Measurements from ENCODE around the gene KLK3. TPM values are rescaled to one million over a fixed set of nuclear protein-coding genes. Genes with fewer than 3 reads are reported as not detected.

KLK3 gene
- total and polyA plus RNA-seq, 2 of the 13 experiments (the other 11 are each of a cell fraction or from before 2014, with no cell fraction given), result not detected

DNA sequence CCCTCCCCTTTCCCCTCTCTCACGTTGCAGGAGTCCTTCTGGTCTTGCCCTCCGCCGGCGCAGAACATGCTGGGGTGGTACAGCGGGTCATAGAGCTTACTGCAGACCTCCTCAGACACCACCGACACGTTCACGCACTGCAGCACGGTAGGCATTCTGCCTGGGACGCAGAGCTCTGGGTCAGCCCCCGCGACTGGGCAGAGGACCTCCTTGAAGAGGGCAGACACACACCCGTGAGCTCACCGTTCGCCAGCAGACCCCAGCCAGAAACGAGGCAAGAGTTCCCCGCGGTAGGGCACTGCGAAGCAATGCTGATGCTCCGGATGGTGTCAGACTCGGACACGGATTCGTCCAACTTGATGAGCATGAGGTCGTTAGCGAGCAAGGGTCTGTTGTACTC is 53.6 kb downstream of the KLK3 start:
- Histone ChIP-seq H3K79me2 (ENCODE audit: insufficient read depth, low read length) (no peaks in the 10 kb centered on the region), H3K4me2 (ENCODE audit: low read depth, low read length) (no peak overlapping the region), H3K27me3 (ENCODE audit: control insufficient read depth in 1 of 2, insufficient read depth in 2 of 2, low read length in 2 of 2) (peaks cover 3 to 35% of the 10 kb centered on the region in 2 experiments), H3K9me3 (ENCODE audit: low read length) (no peaks in the 10 kb centered on the region), H4K20me1 (ENCODE audit: insufficient read depth, low read length) (no peaks in the 10 kb centered on the region), H3K4me1 (ENCODE audit: insufficient read depth, low read length) (no peaks in the 10 kb centered on the region), H2AFZ (ENCODE audit: low read length) (no peak overlapping the region), H3K36me3 (replicated peaks in 1 of 2; ENCODE audit: control insufficient read depth in 1 of 2, insufficient read depth in 2 of 2, low read length in 2 of 2) (no peaks in the 10 kb centered on the region), H3K9ac (ENCODE audit: insufficient read depth, low read depth, low read length) (no peak overlapping the region), H3K4me3 (replicated peaks in 1 of 3; ENCODE audit: insufficient read depth in 1 of 3, low read depth in 2 of 3, low read length in 3 of 3) (no peak overlapping the region), H3K27ac (ENCODE audit: extremely low read length, insufficient read depth, low read length) (no peak overlapping the region)
- TF ChIP-seq SRF (IDR thresholded peaks at IDR 0.05; ENCODE audit: low read depth, low read length) (no peak), ZNF891 (CRISPR knock-in tag; IDR thresholded peaks at IDR 0.05) (no peak)
- ChIA-PET CTCF (ENCODE audit: low intra/inter-chr PET ratio, low total read pairs) (no interaction called here), POLR2A (no interaction called here)
- no TSS peak for BruUV-seq (replicated peaks)
- WGBS (ENCODE audit: low lambda C conversion rate), result 55% methylated on average over 8 of the region's 25 CpGs
- DNase-seq (ENCODE audit: low spot score) (no peak), FAIRE-seq (no peak), ATAC-seq (no peak)
- in situ Hi-C loops (cut with HindIII; ENCODE audit: extremely low pct_ligation_motif_present, low pct_unique_long_range_greater_than_20kb), result no loop called here
- intact Hi-C loops (cut with micrococcal nuclease; ENCODE audit: unreplicated experiment), result no loop called here

DNA sequence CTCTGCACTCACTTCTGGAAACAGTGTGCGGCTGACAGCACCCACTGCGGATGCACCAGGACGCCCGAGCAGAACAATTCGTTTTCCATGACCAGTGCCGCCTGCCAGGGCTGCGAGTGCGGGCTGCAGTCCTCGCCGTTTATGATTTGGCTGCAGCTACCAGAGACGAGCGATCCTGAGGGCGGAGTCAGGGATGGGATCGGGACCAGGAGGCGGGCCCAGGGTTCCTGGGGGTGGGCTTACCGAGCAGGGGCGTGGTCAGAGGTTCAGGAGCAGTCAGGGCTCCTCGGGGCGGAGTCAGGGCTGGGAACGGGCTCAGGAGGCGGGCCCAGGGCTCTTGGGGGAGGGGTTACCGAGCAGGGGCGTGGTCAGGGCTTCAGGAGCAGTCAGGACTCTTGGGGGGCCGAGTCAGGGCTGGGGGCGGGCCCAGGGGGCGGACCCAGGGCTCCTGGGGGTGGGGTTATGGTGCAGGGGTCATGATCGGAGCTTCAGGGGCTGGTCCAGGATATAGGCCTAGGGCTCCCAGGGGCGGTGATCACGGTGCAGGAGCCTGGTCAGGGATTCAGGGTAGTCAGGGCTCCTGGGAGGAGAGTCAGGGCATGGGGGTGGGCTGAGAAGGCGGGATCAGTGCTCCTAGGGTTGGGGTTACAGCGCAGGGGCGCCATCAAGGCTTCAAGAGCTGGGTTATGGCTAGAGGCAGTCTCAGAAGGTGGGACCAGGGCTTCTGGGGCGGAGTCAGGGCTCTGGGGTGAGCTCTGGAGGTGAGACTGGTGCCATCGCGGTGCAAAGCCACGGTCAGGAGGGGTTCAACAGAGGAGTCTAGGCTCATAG is 54.7 kb downstream of the KLK3 start:
- ChIA-PET POLR2A (no interaction called here), CTCF (ENCODE audit: low intra/inter-chr PET ratio, low total read pairs) (no interaction called here)
- H3K4me3 ChIP-seq (replicated peaks in 1 of 3; ENCODE audit: insufficient read depth in 1 of 3, low read depth in 2 of 3, low read length in 3 of 3), result peak overlapping the region in 1 of 3 experiments; percentile 26; a peak in 1 of 6 replicates
- DNase-seq (ENCODE audit: low spot score), result peak; percentile 13
- intact Hi-C loops (cut with micrococcal nuclease; ENCODE audit: unreplicated experiment), result no loop called here
- no peak overlapping the region for H3K9ac ChIP-seq (ENCODE audit: insufficient read depth, low read depth, low read length)
- H3K9me3 ChIP-seq (ENCODE audit: low read length), result no peaks in the 10 kb centered on the region
- no peaks in the 10 kb centered on the region for H3K4me1 ChIP-seq (ENCODE audit: insufficient read depth, low read length)
- no peaks in the 10 kb centered on the region for H3K36me3 ChIP-seq (replicated peaks in 1 of 2; ENCODE audit: control insufficient read depth in 1 of 2, insufficient read depth in 2 of 2, low read length in 2 of 2)
- ATAC-seq, result peak; percentile 76
- no peak overlapping the region for H3K4me2 ChIP-seq (ENCODE audit: low read depth, low read length)
- no peak overlapping the region for H2AFZ ChIP-seq (ENCODE audit: low read length)
- H4K20me1 ChIP-seq (ENCODE audit: insufficient read depth, low read length), result no peaks in the 10 kb centered on the region
- no peaks in the 10 kb centered on the region for H3K79me2 ChIP-seq (ENCODE audit: insufficient read depth, low read length)
- H3K27me3 ChIP-seq (ENCODE audit: control insufficient read depth in 1 of 2, insufficient read depth in 2 of 2, low read length in 2 of 2), result peaks cover 3 to 36% of the 10 kb centered on the region in 2 experiments
- in situ Hi-C loops (cut with HindIII; ENCODE audit: extremely low pct_ligation_motif_present, low pct_unique_long_range_greater_than_20kb), result no loop called here
- FAIRE-seq, result no peak
- BruUV-seq (replicated peaks), result no TSS peak
- 12% methylated on average over 8 of the region's 36 CpGs for WGBS (ENCODE audit: low lambda C conversion rate)
- TF ChIP-seq CBX5 (CRISPR knock-in tag; IDR thresholded peaks at IDR 0.05; ENCODE audit: borderline replicate concordance) (no peak), RBFOX2 (IDR thresholded peaks at IDR 0.05; ENCODE audit: low read depth, low read length) (no peak), ELF4 (CRISPR knock-in tag; IDR thresholded peaks at IDR 0.05; ENCODE audit: borderline replicate concordance) (no peak), ZMYM3 (CRISPR knock-in tag; IDR thresholded peaks at IDR 0.05) (no peak), DMAP1 (CRISPR knock-in tag; IDR thresholded peaks at IDR 0.05) (no peak), NCOA1 (CRISPR knock-in tag; IDR thresholded peaks at IDR 0.05) (no peak), HIC2 (CRISPR knock-in tag; IDR thresholded peaks at IDR 0.05; ENCODE audit: low read depth) (no peak), U2AF1 (optimal IDR thresholded peaks at IDR 0.05; ENCODE audit: low read depth, low read length) (no peak), YEATS2 (CRISPR knock-in tag; IDR thresholded peaks at IDR 0.05; ENCODE audit: borderline replicate concordance) (no peak)
- TF ChIP-seq, protein P1, sequence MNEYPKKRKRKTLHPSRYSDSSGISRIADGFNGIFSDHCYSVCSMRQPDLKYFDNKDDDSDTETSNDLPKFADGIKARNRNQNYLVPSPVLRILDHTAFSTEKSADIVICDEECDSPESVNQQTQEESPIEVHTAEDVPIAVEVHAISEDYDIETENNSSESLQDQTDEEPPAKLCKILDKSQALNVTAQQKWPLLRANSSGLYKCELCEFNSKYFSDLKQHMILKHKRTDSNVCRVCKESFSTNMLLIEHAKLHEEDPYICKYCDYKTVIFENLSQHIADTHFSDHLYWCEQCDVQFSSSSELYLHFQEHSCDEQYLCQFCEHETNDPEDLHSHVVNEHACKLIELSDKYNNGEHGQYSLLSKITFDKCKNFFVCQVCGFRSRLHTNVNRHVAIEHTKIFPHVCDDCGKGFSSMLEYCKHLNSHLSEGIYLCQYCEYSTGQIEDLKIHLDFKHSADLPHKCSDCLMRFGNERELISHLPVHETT (CRISPR knock-in tag; conservative IDR thresholded peaks at IDR 0.05), result no peak
- TF ChIP-seq, protein P2, sequence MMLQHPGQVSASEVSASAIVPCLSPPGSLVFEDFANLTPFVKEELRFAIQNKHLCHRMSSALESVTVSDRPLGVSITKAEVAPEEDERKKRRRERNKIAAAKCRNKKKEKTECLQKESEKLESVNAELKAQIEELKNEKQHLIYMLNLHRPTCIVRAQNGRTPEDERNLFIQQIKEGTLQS (CRISPR knock-in tag; IDR thresholded peaks at IDR 0.05), result no peak
- TF ChIP-seq, protein P3, sequence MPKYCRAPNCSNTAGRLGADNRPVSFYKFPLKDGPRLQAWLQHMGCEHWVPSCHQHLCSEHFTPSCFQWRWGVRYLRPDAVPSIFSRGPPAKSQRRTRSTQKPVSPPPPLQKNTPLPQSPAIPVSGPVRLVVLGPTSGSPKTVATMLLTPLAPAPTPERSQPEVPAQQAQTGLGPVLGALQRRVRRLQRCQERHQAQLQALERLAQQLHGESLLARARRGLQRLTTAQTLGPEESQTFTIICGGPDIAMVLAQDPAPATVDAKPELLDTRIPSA (CRISPR knock-in tag; IDR thresholded peaks at IDR 0.05; ENCODE audit: borderline replicate concordance), result no peak
- H3K27ac ChIP-seq (ENCODE audit: extremely low read length, insufficient read depth, low read length), result no peak overlapping the region

Data from HepG2 (cell line).